ENCODE results near the gene JMJD1C. TPM values are rescaled to one million over a fixed set of nuclear protein-coding genes. Genes with fewer than 3 reads are reported as not detected.

Gene JMJD1C
- total RNA-seq, 2 experiments from 2014 or later, result 389 to 399 TPM

- H3K4me1 Mint-ChIP-seq (ENCODE audit: low read depth), result peaks cover 5% of the 10 kb centered on the region
- no peak for TF ChIP-seq CTCF (IDR thresholded peaks at IDR 0.05)
- H3K36me3 ChIP-seq (ENCODE audit: insufficient read depth, low read length), result no peaks in the 10 kb centered on the region
- no peak overlapping the region for H3K27ac ChIP-seq (ENCODE audit: low read depth in 1 of 2, low read length in 2 of 2)
- no peaks in the 10 kb centered on the region for H3K27me3 ChIP-seq (ENCODE audit: control insufficient read depth in 1 of 2, insufficient read depth in 2 of 2, low read length in 2 of 2)
- H3K9me3 Mint-ChIP-seq, result peaks cover 2% of the 10 kb centered on the region
- no peaks in the 10 kb centered on the region for H3K4me1 ChIP-seq (ENCODE audit: insufficient read depth, low read length)
- no peak overlapping the region for H3K4me3 Mint-ChIP-seq
- H3K27ac Mint-ChIP-seq, result no peak overlapping the region
- H3K9me3 ChIP-seq (ENCODE audit: control insufficient read depth in 1 of 2, insufficient read depth in 1 of 2, low read length in 2 of 2), result no peaks in the 10 kb centered on the region
- ATAC-seq (ENCODE audit: poor library complexity), result no peak
- H3K27me3 Mint-ChIP-seq, result no peaks in the 10 kb centered on the region
- no peak for DNase-seq
- H3K36me3 Mint-ChIP-seq (ENCODE audit: low read depth), result peaks cover 3% of the 10 kb centered on the region
- intact Hi-C loops (cut with DNase I, micrococcal nuclease), result loop anchor here in 1 of 2 experiments (5.0 kb wide), 1 partner anchor 1598 kb away; no protein-coding TSS in a partner anchor
- ChIA-PET CTCF (no interaction called here), POLR2A (no interaction called here)
- no peak overlapping the region for H3K4me3 ChIP-seq (ENCODE audit: low read length)
Measured at GRCh38 chr10:63364918-63365317, 100.9 kb downstream of the JMJD1C start.

- CTCF ChIA-PET, result no interaction called here
- H3K4me1 ChIP-seq (ENCODE audit: insufficient read depth, low read length), result no peaks in the 10 kb centered on the region
- no peaks in the 10 kb centered on the region for H3K27me3 ChIP-seq (ENCODE audit: control insufficient read depth in 1 of 2, insufficient read depth in 2 of 2, low read length in 2 of 2)
- ATAC-seq (ENCODE audit: poor library complexity), result no peak
- intact Hi-C loops (cut with DNase I, micrococcal nuclease), result no loop called here
- no peaks in the 10 kb centered on the region for H3K36me3 ChIP-seq (ENCODE audit: insufficient read depth, low read length)
- TF ChIP-seq CTCF (IDR thresholded peaks at IDR 0.05), result no peak
- H3K4me3 ChIP-seq (ENCODE audit: low read length), result no peak overlapping the region
- H3K27me3 Mint-ChIP-seq, result no peaks in the 10 kb centered on the region
- H3K4me1 Mint-ChIP-seq (ENCODE audit: low read depth), result peaks cover 5% of the 10 kb centered on the region
- no peaks in the 10 kb centered on the region for H3K9me3 ChIP-seq (ENCODE audit: control insufficient read depth in 1 of 2, insufficient read depth in 1 of 2, low read length in 2 of 2)
- POLR2A ChIA-PET, result no interaction called here
- H3K4me3 Mint-ChIP-seq, result no peak overlapping the region
- H3K9me3 Mint-ChIP-seq, result peaks cover 2% of the 10 kb centered on the region
- no peak overlapping the region for H3K27ac ChIP-seq (ENCODE audit: low read depth in 1 of 2, low read length in 2 of 2)
- no peak for DNase-seq
- H3K36me3 Mint-ChIP-seq (ENCODE audit: low read depth), result peaks cover 3% of the 10 kb centered on the region
- no peak overlapping the region for H3K27ac Mint-ChIP-seq
Measured at GRCh38 chr10:63363951-63364350, 101.8 kb downstream of the JMJD1C start.

GRCh38 chr10:63355682-63356081 lies 110.1 kb downstream of the JMJD1C start:
- no peak overlapping the region for H3K4me3 ChIP-seq (ENCODE audit: low read length)
- no peaks in the 10 kb centered on the region for H3K27me3 Mint-ChIP-seq
- TF ChIP-seq CTCF (IDR thresholded peaks at IDR 0.05), result no peak
- intact Hi-C loops (cut with DNase I, micrococcal nuclease), result no loop called here
- ATAC-seq (ENCODE audit: poor library complexity) (no peak), DNase-seq (no peak)
- POLR2A ChIA-PET, result no interaction called here
- no peaks in the 10 kb centered on the region for H3K9me3 Mint-ChIP-seq
- peaks cover 6% of the 10 kb centered on the region for H3K36me3 Mint-ChIP-seq (ENCODE audit: low read depth)
- no peaks in the 10 kb centered on the region for H3K9me3 ChIP-seq (ENCODE audit: control insufficient read depth in 1 of 2, insufficient read depth in 1 of 2, low read length in 2 of 2)
- no peaks in the 10 kb centered on the region for H3K4me1 ChIP-seq (ENCODE audit: insufficient read depth, low read length)
- H3K36me3 ChIP-seq (ENCODE audit: insufficient read depth, low read length), result no peaks in the 10 kb centered on the region
- no peak overlapping the region for H3K27ac ChIP-seq (ENCODE audit: low read depth in 1 of 2, low read length in 2 of 2)
- no peak overlapping the region for H3K27ac Mint-ChIP-seq
- H3K4me3 Mint-ChIP-seq, result no peak overlapping the region
- no peaks in the 10 kb centered on the region for H3K27me3 ChIP-seq (ENCODE audit: control insufficient read depth in 1 of 2, insufficient read depth in 2 of 2, low read length in 2 of 2)
- CTCF ChIA-PET, result no interaction called here
- peaks cover 36% of the 10 kb centered on the region for H3K4me1 Mint-ChIP-seq (ENCODE audit: low read depth)

Measured in CD4-positive, alpha-beta T cell (primary cell).